HG02759 (cell line): ENCODE data around the gene ATP5PD.

Experiments
- ATAC-seq: cut with Tn5 transposase; IDR thresholded peaks from one replicate; pipeline ENCODE4 v1.9.1; 2021; ENCODE audit warnings: mild to moderate bottlenecking, moderate library complexity; ENCODE audit not compliant: unreplicated experiment

Gene ATP5PD

DNA sequence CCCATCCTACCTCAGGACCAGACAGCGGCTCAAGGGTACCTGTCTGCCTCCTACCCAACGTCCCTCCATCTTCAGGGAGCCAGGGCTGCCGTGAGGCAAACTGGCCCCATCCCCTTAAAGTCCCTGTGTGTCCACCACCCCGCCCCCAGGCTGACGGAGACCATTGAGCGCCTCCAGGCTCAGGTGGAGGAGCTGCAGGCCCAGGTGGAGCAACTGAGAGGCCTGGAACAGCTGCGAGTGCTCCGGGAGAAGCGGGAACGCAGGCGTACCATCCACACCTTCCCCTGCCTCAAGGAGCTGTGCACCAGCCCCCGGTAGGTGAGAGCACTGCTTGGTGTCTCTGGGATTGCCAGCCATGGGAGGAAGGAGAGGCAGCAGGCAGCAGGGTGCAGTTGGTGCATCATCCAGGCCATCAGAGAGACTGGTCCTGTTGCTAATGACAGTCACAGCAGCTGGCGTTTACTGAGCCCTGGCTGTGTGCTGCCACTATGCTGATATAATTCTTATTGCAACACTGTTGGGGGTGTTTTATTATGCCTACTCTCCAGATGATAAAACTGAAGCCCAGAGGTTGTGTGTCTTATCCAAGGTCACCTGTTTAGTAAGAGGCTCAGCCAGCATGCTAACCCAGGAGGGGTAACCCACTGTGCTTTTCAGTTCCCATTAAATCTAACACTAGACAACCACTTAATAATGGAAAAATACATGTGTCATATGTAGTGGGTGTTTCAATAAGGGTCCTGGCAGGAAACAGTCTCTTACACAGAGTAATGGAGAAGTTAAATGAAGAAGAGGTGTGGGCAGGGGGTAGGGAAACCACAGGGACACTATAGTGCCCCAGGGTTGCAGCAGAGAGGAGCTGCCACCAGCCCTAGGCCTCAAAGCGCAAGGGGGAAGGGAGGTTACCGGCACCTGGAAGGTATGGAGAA is 44.6 kb downstream of the ATP5PD start:
- ATAC-seq: no peak

- ATAC-seq: no peak
Measured at GRCh38 chr17:74999523-74999922, 47.2 kb downstream of the ATP5PD start.

GRCh38 chr17:74998783-74999182 is 48.0 kb downstream of the ATP5PD start:
- no peak for ATAC-seq

DNA sequence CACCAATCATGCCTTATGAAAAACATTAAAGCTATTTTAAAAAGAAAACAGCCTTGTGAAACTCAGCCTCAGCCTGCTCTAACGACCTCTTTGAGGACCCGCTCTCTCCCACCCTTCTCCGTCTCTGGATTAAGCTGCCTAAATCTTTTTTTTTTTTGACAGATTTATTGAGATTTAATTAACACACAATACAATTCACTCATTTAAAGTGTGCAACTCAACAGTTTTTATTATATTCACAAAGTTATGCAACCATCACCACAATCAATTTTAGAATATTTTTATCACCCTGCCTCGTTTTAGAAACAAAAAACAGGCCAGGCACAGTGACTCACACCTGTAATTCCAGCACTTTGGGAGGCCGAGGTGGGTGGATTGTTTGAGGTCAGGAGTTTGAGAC is 50.9 kb downstream of the ATP5PD start:
- ATAC-seq: no peak

GRCh38 chr17:74994440-74994839 is 52.3 kb downstream of the ATP5PD start:
- ATAC-seq: no peak

DNA sequence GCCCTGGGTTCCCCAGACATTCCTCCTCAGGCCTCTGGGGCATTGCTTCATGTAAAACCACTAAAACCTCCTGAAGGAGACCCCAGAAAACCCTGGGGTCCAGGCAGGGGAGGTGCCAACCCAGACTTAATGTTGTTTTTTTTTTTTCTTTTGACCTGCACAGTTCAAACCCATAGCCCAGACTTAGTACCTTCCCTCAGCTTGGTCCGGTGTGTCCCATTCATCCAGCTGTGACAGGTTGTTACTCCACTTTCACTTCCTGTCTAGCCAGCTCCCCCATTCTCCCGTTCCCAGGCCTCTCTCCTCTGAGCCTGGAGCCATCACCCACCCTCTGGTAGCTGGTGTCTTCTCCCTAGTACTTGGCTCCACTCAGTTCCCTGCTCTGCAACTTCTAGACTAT is 54.5 kb downstream of the ATP5PD start:
- ATAC-seq: no peak

- no peak for ATAC-seq
Measured at GRCh38 chr17:74990581-74991105, 56.1 kb downstream of the ATP5PD start.
